Stimulated activated CD8-positive, alpha-beta memory T cell treated with anti-CD3 and anti-CD28 coated beads, Interleukin-4, amount 100 ng/mL, for 1 hour (primary cell): ENCODE measurements around the gene MDM1.

Experiments used
- DNase-seq, 2 donors: peaks; one replicate each; pipeline ENCODE4 v3.0.0-alpha.2; 2020; ENCODE audit warnings: low read depth in 2 of 2, low spot score in 1 of 2

MDM1 gene

GRCh38 chr12:68331869-68332727 is at the start of gene MDM1:
Gene MDM1, minus strand, starts transcription at chr12:68332362. Its CDS starts 117 bp downstream, at chr12:68332245.
- DNase-seq: peak; percentile 80 to 91

GRCh38 chr12:68381476-68382219 is 49.5 kb upstream of the MDM1 start:
- DNase-seq: no peak

- no peak for DNase-seq
Observed at GRCh38 chr12:68378872-68379606, 46.9 kb upstream of the MDM1 start.

- no peak for DNase-seq
Observed at GRCh38 chr12:68377881-68378280, 45.7 kb upstream of the MDM1 start.

GRCh38 chr12:68376901-68377300 is 44.7 kb upstream of the MDM1 start:
- no peak for DNase-seq

GRCh38 chr12:68375756-68376695 is 43.9 kb upstream of the MDM1 start:
- DNase-seq: no peak

GRCh38 chr12:68374307-68374982 is 42.3 kb upstream of the MDM1 start:
- no peak for DNase-seq

GRCh38 chr12:68370667-68371066 is 38.5 kb upstream of the MDM1 start:
- DNase-seq: no peak

- no peak for DNase-seq
Observed at GRCh38 chr12:68370006-68370590, 37.9 kb upstream of the MDM1 start.

- no peak for DNase-seq
Observed at GRCh38 chr12:68368327-68368726, 36.2 kb upstream of the MDM1 start.

GRCh38 chr12:68367903-68368302 is 35.7 kb upstream of the MDM1 start:
- no peak for DNase-seq

GRCh38 chr12:68367116-68367515 is 35.0 kb upstream of the MDM1 start:
- DNase-seq: no peak

- peak; percentile 62 for DNase-seq
Observed at GRCh38 chr12:68364893-68365725, 32.9 kb upstream of the MDM1 start.

GRCh38 chr12:68364328-68364727 is 32.2 kb upstream of the MDM1 start:
- no peak for DNase-seq

- no peak for DNase-seq
Observed at GRCh38 chr12:68361953-68362352, 29.8 kb upstream of the MDM1 start.

- no peak for DNase-seq
Observed at GRCh38 chr12:68359674-68360073, 27.5 kb upstream of the MDM1 start.

GRCh38 chr12:68358532-68359485 is 26.6 kb upstream of the MDM1 start:
- DNase-seq: peak in 1 of 2 donors; percentile 44

- DNase-seq: no peak
Observed at GRCh38 chr12:68356986-68357385, 24.8 kb upstream of the MDM1 start.
